HEK293 (cell line): Measurements from ENCODE around the gene NEGR1.

Source experiments
- CTCF ChIA-PET: fragments of 350-600 bp; formaldehyde crosslinking; extraction: SDS; loops from one replicate; lab custom pipeline; 2021; ENCODE audit warnings: antibody characterized with exemption; lab: Yijun Ruan, JAX
- POLR2A ChIA-PET: fragments of 300-600 bp; formaldehyde crosslinking; extraction: SDS; loops from one replicate; lab custom pipeline; 2020; ENCODE audit warnings: antibody characterized with exemption, inconsistent platforms; lab: Yijun Ruan, JAX
- H3K27ac ChIP-seq: fragments of 200-500 bp; sonication (Bioruptor generic); 2 replicates; pipeline ENCODE4 v1.5.1; 2014; ENCODE audit warnings: low read depth, low read length, control low read depth, inconsistent platforms; ENCODE audit errors: extremely low read depth
- H3K36me3 ChIP-seq, 2 experiments: fragments of 200-500 bp in 1 of 2; sonication (Bioruptor generic) in 1 of 2; 1 replicate in 1 of 2; 2 replicates in 1 of 2; pipeline ENCODE4 v1.5.1; 2014 to 2017; ENCODE audit warnings: inconsistent platforms in 2 of 2, low read length in 2 of 2; ENCODE audit not compliant: control insufficient read depth in 2 of 2, insufficient read depth in 1 of 2
- H3K4me1 ChIP-seq: fragments of 200-500 bp; sonication (Bioruptor generic); 2 replicates; pipeline ENCODE4 v1.5.1; 2014; ENCODE audit warnings: mild to moderate bottlenecking, low read length, inconsistent platforms; ENCODE audit not compliant: control insufficient read depth, insufficient read depth
- H3K4me3 ChIP-seq: 2 replicates; pipeline ENCODE4 v1.5.1; 2011; ENCODE audit warnings: low read depth, mild to moderate bottlenecking, control low read depth, low read length, moderate library complexity
- H3K9me3 ChIP-seq: fragments of 200-500 bp; sonication (Bioruptor generic); 2 replicates; pipeline ENCODE4 v1.5.1; 2014; ENCODE audit warnings: low read depth, low read length, inconsistent platforms; ENCODE audit not compliant: control insufficient read depth, insufficient read depth
- MYNN ChIP-seq: fragments of 450-650 bp; formaldehyde crosslinking; IDR thresholded peaks from 2 replicates; pipeline ENCODE4 v1.5.1; 2016; ENCODE audit warnings: missing biosample characterization, missing genetic modification characterization, borderline replicate concordance
- MZF1 ChIP-seq: fragments of 450-650 bp; formaldehyde crosslinking; IDR thresholded peaks from 2 replicates; pipeline ENCODE4 v1.5.1; 2017; ENCODE audit warnings: missing biosample characterization, missing genetic modification characterization, borderline replicate concordance
- PRDM1 ChIP-seq: fragments of 450-650 bp; formaldehyde crosslinking; IDR thresholded peaks from 2 replicates; pipeline ENCODE4; 2016; ENCODE audit warnings: missing biosample characterization, missing genetic modification characterization
- SP7 ChIP-seq: fragments of 450-650 bp; formaldehyde crosslinking; IDR thresholded peaks from 2 replicates; pipeline ENCODE4 v1.5.1; 2016; ENCODE audit warnings: missing biosample characterization, missing genetic modification characterization
- ZBTB1 ChIP-seq: fragments of 450-650 bp; formaldehyde crosslinking; IDR thresholded peaks from 2 replicates; pipeline ENCODE4 v1.5.1; 2016; ENCODE audit warnings: missing biosample characterization, missing genetic modification characterization
- ZNF239 ChIP-seq: fragments of 450-650 bp; formaldehyde crosslinking; IDR thresholded peaks from 2 replicates; pipeline ENCODE4 v1.5.1; 2016; ENCODE audit warnings: missing biosample characterization, missing genetic modification characterization
- ZNF335 ChIP-seq: fragments of 450-650 bp; formaldehyde crosslinking; conservative IDR thresholded peaks from 2 replicates; pipeline ENCODE4 v1.5.1; 2016; ENCODE audit warnings: missing biosample characterization, missing genetic modification characterization
- ZNF561 ChIP-seq: fragments of 450-650 bp; IDR thresholded peaks from 2 replicates; pipeline ENCODE4 v1.5.1; 2018; ENCODE audit warnings: missing biosample characterization, missing genetic modification characterization, borderline replicate concordance
- ZNF610 ChIP-seq: fragments of 450-650 bp; formaldehyde crosslinking; IDR thresholded peaks from 2 replicates; pipeline ENCODE4 v1.5.1; 2016; ENCODE audit warnings: missing biosample characterization, missing genetic modification characterization, borderline replicate concordance
- ZNF660 ChIP-seq: fragments of 450-650 bp; IDR thresholded peaks from 2 replicates; pipeline ENCODE4 v1.5.1; 2018; ENCODE audit warnings: missing biosample characterization, mild to moderate bottlenecking, missing genetic modification characterization
- ZSCAN30 ChIP-seq: fragments of 450-650 bp; IDR thresholded peaks from 2 replicates; pipeline ENCODE4 v1.5.1; 2018; ENCODE audit warnings: missing biosample characterization, mild to moderate bottlenecking, missing genetic modification characterization, moderate library complexity
- TF ChIP-seq, protein P1 (sequence below): fragments of 450-650 bp; formaldehyde crosslinking; IDR thresholded peaks from 2 replicates; pipeline ENCODE4 v1.5.1; 2017; ENCODE audit warnings: missing biosample characterization, missing genetic modification characterization
- TF ChIP-seq, protein P2 (sequence below): fragments of 450-650 bp; formaldehyde crosslinking; IDR thresholded peaks from 2 replicates; pipeline ENCODE4 v1.5.1; 2016; ENCODE audit warnings: missing biosample characterization, missing genetic modification characterization, borderline replicate concordance
- TF ChIP-seq, protein P3 (sequence below): fragments of 450-650 bp; formaldehyde crosslinking; IDR thresholded peaks from 2 replicates; pipeline ENCODE4 v1.5.1; 2016; ENCODE audit warnings: missing biosample characterization, missing genetic modification characterization
- TF ChIP-seq, protein P4 (sequence below): fragments of 450-650 bp; formaldehyde crosslinking; IDR thresholded peaks from 2 replicates; pipeline ENCODE4 v1.5.1; 2016; ENCODE audit warnings: missing biosample characterization, missing genetic modification characterization
- TF ChIP-seq, protein P5 (sequence below): fragments of 450-650 bp; formaldehyde crosslinking; IDR thresholded peaks from 2 replicates; pipeline ENCODE4; 2016; ENCODE audit warnings: missing biosample characterization, missing genetic modification characterization

NEGR1 gene

DNA sequence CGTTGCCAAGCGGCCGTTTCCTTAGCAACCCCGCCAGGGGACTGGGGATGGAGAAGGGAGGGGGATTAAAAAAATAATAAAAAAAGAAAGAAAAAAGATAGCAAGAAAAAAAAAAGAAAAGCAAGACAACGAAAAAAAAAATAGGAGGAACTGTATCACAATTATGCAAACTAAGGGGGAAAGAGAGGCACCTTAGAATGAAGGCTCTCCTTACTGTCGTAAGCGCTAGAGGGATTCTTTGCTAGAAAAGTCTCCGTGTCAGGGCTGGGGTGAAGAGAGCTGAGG, 625 bp upstream of the NEGR1 start:
- no peak overlapping the region for H3K27ac ChIP-seq

DNA sequence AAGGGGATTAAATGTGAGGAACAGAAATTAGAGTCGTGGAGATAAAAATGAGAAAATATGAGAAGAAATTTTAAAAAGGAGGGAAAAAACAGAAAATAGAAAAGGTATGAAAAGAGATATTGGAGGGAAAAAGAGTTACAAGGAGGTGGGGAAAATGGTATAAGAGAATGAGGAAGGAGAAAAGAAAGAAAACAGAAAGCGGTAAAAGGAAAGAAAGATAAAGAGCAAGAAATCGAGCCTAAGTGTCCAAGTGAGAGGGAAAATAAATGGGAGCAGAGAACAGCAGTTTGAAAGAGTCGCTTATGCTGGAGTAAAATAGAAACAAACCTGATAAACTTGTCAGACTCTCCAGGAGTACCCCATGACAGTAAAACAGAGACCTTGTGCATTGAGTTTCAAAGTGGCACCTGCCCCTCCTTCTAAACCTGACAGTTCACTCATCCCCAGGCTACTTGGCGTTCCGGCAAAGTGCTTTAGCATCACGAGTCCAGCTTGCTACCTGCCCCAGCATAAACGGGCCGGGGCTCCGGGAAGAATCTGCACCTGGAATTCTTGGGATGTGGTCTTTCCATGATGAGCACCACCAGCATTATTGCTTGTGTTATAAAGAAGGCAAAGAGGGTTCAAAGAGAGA, 585 bp downstream of the NEGR1 start:
- POLR2A ChIA-PET, result interaction anchor here (0.6 kb wide), 1 partner anchor 101 kb away, joined by 3 read pairs; no protein-coding TSS in a partner anchor
- H3K27ac ChIP-seq, result no peak overlapping the region
- no peaks in the 10 kb centered on the region for H3K36me3 ChIP-seq
- TF ChIP-seq PRDM1, result peak; percentile 85
- TF ChIP-seq, protein P1, sequence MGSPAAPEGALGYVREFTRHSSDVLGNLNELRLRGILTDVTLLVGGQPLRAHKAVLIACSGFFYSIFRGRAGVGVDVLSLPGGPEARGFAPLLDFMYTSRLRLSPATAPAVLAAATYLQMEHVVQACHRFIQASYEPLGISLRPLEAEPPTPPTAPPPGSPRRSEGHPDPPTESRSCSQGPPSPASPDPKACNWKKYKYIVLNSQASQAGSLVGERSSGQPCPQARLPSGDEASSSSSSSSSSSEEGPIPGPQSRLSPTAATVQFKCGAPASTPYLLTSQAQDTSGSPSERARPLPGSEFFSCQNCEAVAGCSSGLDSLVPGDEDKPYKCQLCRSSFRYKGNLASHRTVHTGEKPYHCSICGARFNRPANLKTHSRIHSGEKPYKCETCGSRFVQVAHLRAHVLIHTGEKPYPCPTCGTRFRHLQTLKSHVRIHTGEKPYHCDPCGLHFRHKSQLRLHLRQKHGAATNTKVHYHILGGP, result no peak
- H3K4me1 ChIP-seq, result 0 out of 2 replicates have a peak, but pooled peaks cover 2% of the 10 kb centered on the region
- no peaks in the 10 kb centered on the region for H3K9me3 ChIP-seq
- CTCF ChIA-PET, result interaction anchor here (0.6 kb wide), 1 partner anchor 286 kb away, joined by 3 read pairs; no protein-coding TSS in a partner anchor
- H3K4me3 ChIP-seq, result peak overlapping the region; percentile 66

More for the DNA sequence above, 625 bp upstream of the NEGR1 start:
- Histone ChIP-seq H3K36me3 (no peaks in the 10 kb centered on the region), H3K4me1 (0 out of 2 replicates have a peak, but pooled peaks cover 2% of the 10 kb centered on the region), H3K9me3 (no peaks in the 10 kb centered on the region), H3K4me3 (peak overlapping the region; percentile 80)
- POLR2A ChIA-PET, result no interaction called here
- CTCF ChIA-PET, result no interaction called here
- no peak for TF ChIP-seq SP7 (tag by site-specific recombination)
- TF ChIP-seq MYNN (tag by site-specific recombination), result peak; percentile 98
- TF ChIP-seq MZF1, result peak; percentile 21; the same call in 1 of the 2 replicates
- 0 out of 2 replicates have a peak, but pooled peaks have one; percentile 32 for TF ChIP-seq ZNF610 (tag by site-specific recombination)
- peak; percentile 76 for TF ChIP-seq ZNF335 (tag by site-specific recombination)
- TF ChIP-seq, protein P2, sequence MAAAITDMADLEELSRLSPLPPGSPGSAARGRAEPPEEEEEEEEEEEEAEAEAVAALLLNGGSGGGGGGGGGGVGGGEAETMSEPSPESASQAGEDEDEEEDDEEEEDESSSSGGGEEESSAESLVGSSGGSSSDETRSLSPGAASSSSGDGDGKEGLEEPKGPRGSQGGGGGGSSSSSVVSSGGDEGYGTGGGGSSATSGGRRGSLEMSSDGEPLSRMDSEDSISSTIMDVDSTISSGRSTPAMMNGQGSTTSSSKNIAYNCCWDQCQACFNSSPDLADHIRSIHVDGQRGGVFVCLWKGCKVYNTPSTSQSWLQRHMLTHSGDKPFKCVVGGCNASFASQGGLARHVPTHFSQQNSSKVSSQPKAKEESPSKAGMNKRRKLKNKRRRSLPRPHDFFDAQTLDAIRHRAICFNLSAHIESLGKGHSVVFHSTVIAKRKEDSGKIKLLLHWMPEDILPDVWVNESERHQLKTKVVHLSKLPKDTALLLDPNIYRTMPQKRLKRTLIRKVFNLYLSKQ (tag by site-specific recombination), result no peak
- TF ChIP-seq, protein P3, sequence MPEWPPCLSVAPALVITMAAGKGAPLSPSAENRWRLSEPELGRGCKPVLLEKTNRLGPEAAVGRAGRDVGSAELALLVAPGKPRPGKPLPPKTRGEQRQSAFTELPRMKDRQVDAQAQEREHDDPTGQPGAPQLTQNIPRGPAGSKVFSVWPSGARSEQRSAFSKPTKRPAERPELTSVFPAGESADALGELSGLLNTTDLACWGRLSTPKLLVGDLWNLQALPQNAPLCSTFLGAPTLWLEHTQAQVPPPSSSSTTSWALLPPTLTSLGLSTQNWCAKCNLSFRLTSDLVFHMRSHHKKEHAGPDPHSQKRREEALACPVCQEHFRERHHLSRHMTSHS (tag by site-specific recombination), result no peak
- TF ChIP-seq ZBTB1, result no peak
- TF ChIP-seq, protein P4, sequence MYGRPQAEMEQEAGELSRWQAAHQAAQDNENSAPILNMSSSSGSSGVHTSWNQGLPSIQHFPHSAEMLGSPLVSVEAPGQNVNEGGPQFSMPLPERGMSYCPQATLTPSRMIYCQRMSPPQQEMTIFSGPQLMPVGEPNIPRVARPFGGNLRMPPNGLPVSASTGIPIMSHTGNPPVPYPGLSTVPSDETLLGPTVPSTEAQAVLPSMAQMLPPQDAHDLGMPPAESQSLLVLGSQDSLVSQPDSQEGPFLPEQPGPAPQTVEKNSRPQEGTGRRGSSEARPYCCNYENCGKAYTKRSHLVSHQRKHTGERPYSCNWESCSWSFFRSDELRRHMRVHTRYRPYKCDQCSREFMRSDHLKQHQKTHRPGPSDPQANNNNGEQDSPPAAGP (tag by site-specific recombination), result no peak
- no peak for TF ChIP-seq ZSCAN30
- peak; percentile 0; the same call in 1 of the 2 replicates for TF ChIP-seq ZNF660 (tag by site-specific recombination)
- TF ChIP-seq ZNF561, result 0 out of 2 replicates have a peak, but pooled peaks have one; percentile 4

DNA sequence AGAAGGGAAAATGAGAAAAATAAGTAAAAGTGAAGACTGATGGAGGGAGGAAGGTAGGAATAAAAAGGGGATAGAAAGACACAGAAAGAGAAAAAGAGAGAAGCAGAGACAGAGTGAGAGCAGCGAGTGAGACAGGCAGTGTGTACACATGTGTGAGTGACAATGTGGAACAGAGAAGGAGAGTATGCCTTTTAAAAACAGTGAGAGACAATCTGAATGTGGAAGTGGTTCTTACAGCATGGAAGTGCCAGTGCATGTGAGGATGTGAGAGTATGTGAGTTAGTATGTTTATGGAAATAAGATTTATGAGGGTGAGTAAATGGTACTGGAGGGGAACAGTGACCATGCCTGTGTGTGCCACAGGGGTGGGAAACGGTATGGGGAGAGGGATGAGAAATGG, 1.2 kb downstream of the NEGR1 start:
- Histone ChIP-seq H3K36me3 (no peaks in the 10 kb centered on the region), H3K4me1 (0 out of 2 replicates have a peak, but pooled peaks cover 2% of the 10 kb centered on the region), H3K9me3 (no peaks in the 10 kb centered on the region), H3K27ac (no peak overlapping the region), H3K4me3 (no peak overlapping the region)
- ChIA-PET CTCF (no interaction called here), POLR2A (no interaction called here)
- TF ChIP-seq PRDM1, result peak; percentile 54
- no peak for TF ChIP-seq ZNF239
- TF ChIP-seq, protein P5, sequence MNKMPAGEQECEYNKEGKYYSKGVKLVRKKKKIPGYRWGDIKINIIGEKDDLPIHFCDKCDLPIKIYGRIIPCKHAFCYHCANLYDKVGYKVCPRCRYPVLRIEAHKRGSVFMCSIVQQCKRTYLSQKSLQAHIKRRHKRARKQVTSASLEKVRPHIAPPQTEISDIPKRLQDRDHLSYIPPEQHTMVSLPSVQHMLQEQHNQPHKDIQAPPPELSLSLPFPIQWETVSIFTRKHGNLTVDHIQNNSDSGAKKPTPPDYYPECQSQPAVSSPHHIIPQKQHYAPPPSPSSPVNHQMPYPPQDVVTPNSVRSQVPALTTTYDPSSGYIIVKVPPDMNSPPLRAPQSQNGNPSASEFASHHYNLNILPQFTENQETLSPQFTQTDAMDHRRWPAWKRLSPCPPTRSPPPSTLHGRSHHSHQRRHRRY (tag by site-specific recombination), result no peak
